ENCODE data around the gene CHN2. TPM values are rescaled to one million over a fixed set of nuclear protein-coding genes. Genes with fewer than 3 reads are reported as not detected.
A peak's percentile ranks its signal among the peaks of the same experiment; 100 is the strongest.

The CHN2 gene
- polyA plus RNA-seq, 1 donor from 2014 or later, result 136 TPM

- no peak for TF ChIP-seq EP300 (conservative IDR thresholded peaks at IDR 0.05; ENCODE audit: poor library complexity, severe bottlenecking)
- TF ChIP-seq REST (IDR thresholded peaks at IDR 0.05; ENCODE audit: borderline replicate concordance), result no peak
- no peak for TF ChIP-seq MXI1 (conservative IDR thresholded peaks at IDR 0.05; ENCODE audit: poor library complexity, severe bottlenecking)
- TF ChIP-seq EZH2 (IDR thresholded peaks at IDR 0.05; ENCODE audit: borderline replicate concordance, insufficient read depth, low read length, poor library complexity, severe bottlenecking), result no peak
- no peaks in the 10 kb centered on the region for H3K27me3 ChIP-seq (ENCODE audit: insufficient read depth, low read depth, low read length)
- no peak overlapping the region for H2AFZ ChIP-seq (ENCODE audit: low read depth, low read length)
- no peaks in the 10 kb centered on the region for H3K79me2 ChIP-seq (replicated peaks; ENCODE audit: insufficient read depth, low read length)
- H4K20me1 ChIP-seq (ENCODE audit: insufficient read depth), result no peaks in the 10 kb centered on the region
- H3K4me3 ChIP-seq (ENCODE audit: low read length), result peak overlapping the region; percentile 45
- no peaks in the 10 kb centered on the region for H3K9me3 ChIP-seq (ENCODE audit: low read length)
- H3F3A ChIP-seq (ENCODE audit: insufficient read depth, low read length, poor library complexity, severe bottlenecking), result peaks cover 4% of the 10 kb centered on the region
- peak overlapping the region; percentile 17 for H3K4me2 ChIP-seq (ENCODE audit: low read length)
- peak overlapping the region; percentile 49 for H3K27ac ChIP-seq (ENCODE audit: low read length)
- H3K36me3 ChIP-seq (ENCODE audit: insufficient read depth, low read length), result no peaks in the 10 kb centered on the region
- H3K9ac ChIP-seq (ENCODE audit: low read length), result peak overlapping the region; percentile 41
- H3K9me2 ChIP-seq (ENCODE audit: insufficient read depth, low read length), result no peaks in the 10 kb centered on the region
Measured at GRCh38 chr7:29457141-29457561, 262.6 kb downstream of the CHN2 start.

GRCh38 chr7:29457565-29458011 lies 263.0 kb downstream of the CHN2 start:
- Histone ChIP-seq H3K4me2 (ENCODE audit: low read length) (peak overlapping the region; percentile 17), H3F3A (ENCODE audit: insufficient read depth, low read length, poor library complexity, severe bottlenecking) (peaks cover 4% of the 10 kb centered on the region), H3K9me3 (ENCODE audit: low read length) (no peaks in the 10 kb centered on the region), H3K27ac (ENCODE audit: low read length) (peak overlapping the region; percentile 49), H2AFZ (ENCODE audit: low read depth, low read length) (no peak overlapping the region), H3K79me2 (replicated peaks; ENCODE audit: insufficient read depth, low read length) (no peaks in the 10 kb centered on the region), H3K9me2 (ENCODE audit: insufficient read depth, low read length) (no peaks in the 10 kb centered on the region), H3K27me3 (ENCODE audit: insufficient read depth, low read depth, low read length) (no peaks in the 10 kb centered on the region), H3K9ac (ENCODE audit: low read length) (peak overlapping the region; percentile 41), H3K4me3 (ENCODE audit: low read length) (peak overlapping the region; percentile 45), H3K36me3 (ENCODE audit: insufficient read depth, low read length) (no peaks in the 10 kb centered on the region), H4K20me1 (ENCODE audit: insufficient read depth) (no peaks in the 10 kb centered on the region)
- TF ChIP-seq EP300 (conservative IDR thresholded peaks at IDR 0.05; ENCODE audit: poor library complexity, severe bottlenecking) (peak; percentile 15), REST (IDR thresholded peaks at IDR 0.05; ENCODE audit: borderline replicate concordance) (no peak), POLR2AphosphoS5 (IDR thresholded peaks at IDR 0.05) (peak; percentile 34)

- no peaks in the 10 kb centered on the region for H3K9me2 ChIP-seq (ENCODE audit: insufficient read depth, low read length)
- peaks cover 4% of the 10 kb centered on the region for H3F3A ChIP-seq (ENCODE audit: insufficient read depth, low read length, poor library complexity, severe bottlenecking)
- H3K36me3 ChIP-seq (ENCODE audit: insufficient read depth, low read length), result no peaks in the 10 kb centered on the region
- no peak overlapping the region for H3K4me3 ChIP-seq (ENCODE audit: low read length)
- H4K20me1 ChIP-seq (ENCODE audit: insufficient read depth), result no peaks in the 10 kb centered on the region
- no peak overlapping the region for H3K4me2 ChIP-seq (ENCODE audit: low read length)
- no peak overlapping the region for H3K9ac ChIP-seq (ENCODE audit: low read length)
- H3K79me2 ChIP-seq (replicated peaks; ENCODE audit: insufficient read depth, low read length), result no peaks in the 10 kb centered on the region
- no peaks in the 10 kb centered on the region for H3K9me3 ChIP-seq (ENCODE audit: low read length)
- no peak overlapping the region for H3K27ac ChIP-seq (ENCODE audit: low read length)
- H3K27me3 ChIP-seq (ENCODE audit: insufficient read depth, low read depth, low read length), result no peaks in the 10 kb centered on the region
- no peak overlapping the region for H2AFZ ChIP-seq (ENCODE audit: low read depth, low read length)
- TF ChIP-seq POLR2AphosphoS5 (IDR thresholded peaks at IDR 0.05), result no peak
- TF ChIP-seq MXI1 (conservative IDR thresholded peaks at IDR 0.05; ENCODE audit: poor library complexity, severe bottlenecking), result no peak
- no peak for TF ChIP-seq RAD21 (conservative IDR thresholded peaks at IDR 0.05)
- TF ChIP-seq SMC3 (conservative IDR thresholded peaks at IDR 0.05; ENCODE audit: poor library complexity), result no peak
- no peak for TF ChIP-seq EZH2 (IDR thresholded peaks at IDR 0.05; ENCODE audit: borderline replicate concordance, insufficient read depth, low read length, poor library complexity, severe bottlenecking)
- no peak for TF ChIP-seq CTCF (IDR thresholded peaks at IDR 0.05; ENCODE audit: poor library complexity, severe bottlenecking)
- TF ChIP-seq REST (IDR thresholded peaks at IDR 0.05; ENCODE audit: borderline replicate concordance), result no peak
- no peak for TF ChIP-seq EP300 (conservative IDR thresholded peaks at IDR 0.05; ENCODE audit: poor library complexity, severe bottlenecking)
Measured at GRCh38 chr7:29458933-29459332, 264.4 kb downstream of the CHN2 start.
